Dedifferentiated amniotic fluid mesenchymal stem cell (primary cell): ENCODE results near the gene UGT2B7.
"Not testable (repeated sequence)": the region's sequence is repeated elsewhere in the genome, so short reads cannot be mapped to it uniquely, and the experiment has no call there.

ENCODE experiments used
- DNase-seq: peaks from one replicate; pipeline ENCODE4 v3.0.0-alpha.2; 2016; ENCODE audit errors: extremely low spot score

Gene UGT2B7

GRCh38 chr4:69088473-69088872 is 7.8 kb upstream of the UGT2B7 start:
- no peak for DNase-seq

- DNase-seq = no peak
Measured at GRCh38 chr4:69089388-69089787, 6.9 kb upstream of the UGT2B7 start.

GRCh38 chr4:69092190-69092589 is 4.1 kb upstream of the UGT2B7 start:
- no peak for DNase-seq

GRCh38 chr4:69092980-69093568 is 3.2 kb upstream of the UGT2B7 start:
- no peak for DNase-seq

GRCh38 chr4:69093681-69094080 is 2.6 kb upstream of the UGT2B7 start:
- no peak for DNase-seq

GRCh38 chr4:69095301-69095731 is 958 bp upstream of the UGT2B7 start:
- DNase-seq = no peak

- DNase-seq = no peak
Measured at GRCh38 chr4:69096810-69097209, 536 bp downstream of the UGT2B7 start.

- no peak for DNase-seq
Measured at GRCh38 chr4:69098470-69098869, 2.2 kb downstream of the UGT2B7 start.

GRCh38 chr4:69099910-69100309 is 3.6 kb downstream of the UGT2B7 start:
- no peak for DNase-seq

GRCh38 chr4:69102668-69103067 is 6.4 kb downstream of the UGT2B7 start:
- DNase-seq = not testable (repeated sequence)

- no peak for DNase-seq
Measured at GRCh38 chr4:69104719-69105275, 8.5 kb downstream of the UGT2B7 start.

GRCh38 chr4:69115151-69115850 is 19.0 kb downstream of the UGT2B7 start:
- not testable (repeated sequence) for DNase-seq

- no peak for DNase-seq
Measured at GRCh38 chr4:69115851-69116213, 19.6 kb downstream of the UGT2B7 start.

GRCh38 chr4:69116645-69117321 is 20.5 kb downstream of the UGT2B7 start:
- no peak for DNase-seq

GRCh38 chr4:69120870-69121269 is 24.6 kb downstream of the UGT2B7 start:
- DNase-seq = no peak

- no peak for DNase-seq
Measured at GRCh38 chr4:69122476-69122875, 26.2 kb downstream of the UGT2B7 start.

GRCh38 chr4:69124941-69125340 is 28.7 kb downstream of the UGT2B7 start:
- no peak for DNase-seq

- DNase-seq = no peak
Measured at GRCh38 chr4:69126024-69126423, 29.8 kb downstream of the UGT2B7 start.

GRCh38 chr4:69133993-69134392 is 37.7 kb downstream of the UGT2B7 start:
- DNase-seq = no peak

- no peak for DNase-seq
Measured at GRCh38 chr4:69134471-69134870, 38.2 kb downstream of the UGT2B7 start.

GRCh38 chr4:69141320-69141719 is 45.0 kb downstream of the UGT2B7 start:
- DNase-seq = no peak

GRCh38 chr4:69147334-69147733 is 51.1 kb downstream of the UGT2B7 start:
- no peak for DNase-seq

GRCh38 chr4:69154021-69154420 is 57.7 kb downstream of the UGT2B7 start:
- DNase-seq = no peak
